Stimulated activated CD8-positive, alpha-beta memory T cell treated with anti-CD3 and anti-CD28 coated beads, Interleukin-4, amount 100 ng/mL, for 24 hours (primary cell): Measurements from ENCODE around the gene ERBB2.
"Not testable (repeated sequence)": the region's sequence is repeated elsewhere in the genome, so short reads cannot be mapped to it uniquely, and the experiment has no call there.

Source experiments
- DNase-seq: peaks from one replicate; pipeline ENCODE4 v3.0.0-alpha.2; 2020; ENCODE audit warnings: low read depth

Gene ERBB2

GRCh38 chr17:39703913-39704312 lies 4.0 kb downstream of the ERBB2 start:
- no peak for DNase-seq

GRCh38 chr17:39704821-39705551 lies 5.1 kb downstream of the ERBB2 start:
- DNase-seq, result no peak

GRCh38 chr17:39705786-39706348 lies 6.0 kb downstream of the ERBB2 start:
- no peak for DNase-seq

- no peak for DNase-seq
Observed at GRCh38 chr17:39706383-39706782, 6.5 kb downstream of the ERBB2 start.

GRCh38 chr17:39706921-39707337 lies 7.1 kb downstream of the ERBB2 start:
- no peak for DNase-seq

GRCh38 chr17:39709319-39709997 lies 9.6 kb downstream of the ERBB2 start:
- no peak for DNase-seq

GRCh38 chr17:39709998-39710964 lies 10.4 kb downstream of the ERBB2 start:
- no peak for DNase-seq

GRCh38 chr17:39711071-39711470 lies 11.2 kb downstream of the ERBB2 start:
- DNase-seq, result not testable (repeated sequence)

- no peak for DNase-seq
Observed at GRCh38 chr17:39711851-39712250, 12.0 kb downstream of the ERBB2 start.

GRCh38 chr17:39714234-39714633 lies 14.4 kb downstream of the ERBB2 start:
- DNase-seq, result no peak

- no peak for DNase-seq
Observed at GRCh38 chr17:39715375-39716072, 15.7 kb downstream of the ERBB2 start.

GRCh38 chr17:39716073-39716818 lies 16.4 kb downstream of the ERBB2 start:
- DNase-seq, result no peak

- no peak for DNase-seq
Observed at GRCh38 chr17:39716879-39717536, 17.1 kb downstream of the ERBB2 start.

- DNase-seq, result no peak
Observed at GRCh38 chr17:39717660-39718059, 17.8 kb downstream of the ERBB2 start.

GRCh38 chr17:39719563-39720355 lies 19.9 kb downstream of the ERBB2 start:
- no peak for DNase-seq

- DNase-seq, result no peak
Observed at GRCh38 chr17:39722104-39722503, 22.2 kb downstream of the ERBB2 start.

GRCh38 chr17:39722965-39723848 lies 23.3 kb downstream of the ERBB2 start:
- DNase-seq, result no peak

- DNase-seq, result no peak
Observed at GRCh38 chr17:39724731-39725130, 24.9 kb downstream of the ERBB2 start.
